COR-L47 (cell line): ENCODE data around the gene ZHX3.
"Not testable (repeated sequence)": the region's sequence is repeated elsewhere in the genome, so short reads cannot be mapped to it uniquely, and the experiment has no call there.

Experiments used
- DNase-seq: peaks from one replicate; lab custom pipeline; 2025; lab: John Stamatoyannopoulos, UW

The ZHX3 gene

DNA sequence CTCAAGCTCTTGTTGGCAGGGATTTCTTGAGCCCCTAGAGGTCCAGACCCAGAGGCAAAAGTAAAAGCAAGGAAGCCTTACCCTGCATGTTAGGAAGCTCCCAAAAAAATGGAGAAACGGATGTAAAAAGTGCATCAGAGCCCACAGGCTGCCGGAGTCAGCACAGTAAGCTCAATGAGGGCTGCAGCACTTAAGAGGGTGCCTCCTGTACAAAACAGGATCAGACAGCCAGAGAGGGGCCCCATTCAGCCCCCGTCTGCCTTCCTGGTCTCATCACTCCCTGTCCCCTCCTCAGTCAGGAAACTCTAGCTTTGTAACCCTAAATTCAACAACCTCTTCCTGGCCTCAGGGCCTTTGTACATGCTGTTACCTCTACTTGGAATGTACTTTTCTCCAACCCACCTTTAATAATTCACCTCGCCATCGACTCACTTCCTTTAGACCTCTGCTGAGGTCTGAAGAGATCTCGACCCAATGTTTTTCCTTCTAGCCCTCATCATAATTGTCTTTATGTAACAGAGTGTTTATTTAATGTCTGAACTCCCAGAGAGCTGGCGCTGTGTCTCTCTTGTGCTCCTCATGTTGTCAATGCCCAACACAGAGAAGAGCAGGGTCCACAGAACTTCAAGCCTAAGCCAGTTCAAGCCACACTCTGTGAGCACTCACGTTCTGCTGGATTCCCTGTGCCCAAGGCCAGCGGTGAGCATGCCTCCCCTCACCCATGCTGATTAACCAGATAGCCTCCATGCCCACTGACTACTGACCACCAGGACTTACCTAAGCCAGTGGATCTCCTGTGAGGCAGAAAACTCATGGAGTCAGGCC, 183.0 kb downstream of the ZHX3 start:
- DNase-seq: no peak

DNA sequence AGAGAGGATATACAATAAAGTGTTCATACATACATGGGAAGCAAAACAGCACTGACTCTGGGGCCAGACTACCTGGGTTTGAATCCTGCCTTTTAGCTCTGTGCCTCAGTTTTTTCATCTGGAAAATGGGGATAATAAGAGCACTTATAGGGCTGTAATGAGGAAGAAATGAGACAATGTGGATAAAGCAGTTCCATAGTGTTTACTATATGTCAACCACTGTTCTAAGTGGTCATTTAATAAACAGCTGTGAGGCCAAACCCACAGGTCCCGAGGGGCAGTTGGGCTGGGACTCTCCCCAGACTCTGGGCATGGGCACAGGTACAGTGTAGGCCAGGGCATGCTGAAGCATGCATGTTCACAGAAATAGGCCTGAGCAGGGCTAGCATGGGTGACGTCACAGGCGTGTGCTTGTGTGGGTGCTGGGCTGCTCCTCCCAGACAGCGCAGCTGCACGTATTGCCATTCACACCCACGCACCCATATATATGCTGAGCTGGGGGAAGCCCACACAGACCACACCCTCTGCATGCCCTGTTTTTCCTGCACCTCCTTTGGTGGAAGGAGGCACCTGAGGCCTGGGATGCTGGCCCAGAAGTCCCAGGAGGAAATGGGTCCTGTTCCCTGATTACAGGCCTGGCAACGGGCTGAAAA, 183.7 kb downstream of the ZHX3 start:
- DNase-seq: no peak

DNA sequence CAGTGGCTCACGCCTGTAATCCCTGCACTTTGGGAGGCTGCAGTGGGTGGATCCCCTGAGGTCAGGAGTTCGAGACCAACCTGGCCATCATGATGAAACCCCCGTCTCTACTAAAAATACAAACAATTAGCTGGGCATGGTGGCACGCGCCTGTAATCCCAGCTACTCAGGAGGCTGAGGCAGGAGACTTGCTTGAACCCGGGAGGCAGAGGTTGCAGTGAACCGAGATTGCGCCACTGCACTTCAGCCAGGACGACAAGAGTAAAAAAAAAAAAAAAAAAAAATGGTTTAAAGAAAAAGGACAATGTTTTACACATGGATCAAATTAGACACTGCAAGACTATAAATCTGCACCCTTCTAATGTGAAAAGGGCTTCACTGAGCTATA, 185.1 kb downstream of the ZHX3 start:
- not testable (repeated sequence) for DNase-seq

DNA sequence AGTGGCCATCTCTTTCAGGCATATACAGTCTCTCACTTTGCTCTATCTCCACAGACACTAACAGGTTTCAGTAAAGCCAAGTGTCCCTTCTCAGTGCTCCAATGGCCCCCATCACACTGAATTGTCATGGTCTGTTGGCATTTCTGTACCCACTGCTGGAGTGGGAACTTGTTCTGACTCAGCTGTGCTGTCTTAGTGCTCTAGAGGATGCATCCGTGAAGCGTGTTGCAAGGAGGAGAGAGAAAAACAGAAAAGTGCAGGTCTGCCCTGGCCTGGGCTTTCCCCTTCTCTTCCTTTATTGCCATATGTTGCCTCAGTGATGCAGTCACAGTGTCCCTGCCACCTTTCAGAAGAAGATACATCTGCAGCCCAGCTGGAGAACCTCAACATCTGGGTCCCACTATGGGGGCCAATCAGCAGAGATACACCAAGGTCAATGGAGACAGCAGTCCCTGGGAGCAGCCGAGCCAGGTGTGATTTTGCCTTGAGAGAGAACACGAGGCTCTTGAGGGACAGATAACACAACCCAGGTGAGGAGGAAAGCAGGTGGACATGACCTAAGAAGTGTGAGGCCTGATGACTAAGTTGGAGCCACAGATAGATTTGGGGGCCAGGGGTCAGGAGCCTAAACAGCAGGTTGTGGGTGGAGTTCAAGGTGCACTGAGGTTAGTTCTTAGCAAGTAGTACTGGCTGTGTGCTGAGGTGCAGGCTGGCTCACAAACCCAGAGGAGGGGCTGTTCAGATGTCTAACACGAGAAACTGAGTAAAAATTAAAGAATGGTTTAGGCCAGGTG, 185.7 kb downstream of the ZHX3 start:
- DNase-seq: no peak
